Testis (tissue), 2 donors: ENCODE data around the gene ACAA2.

ENCODE experiments used
- POLR2A ChIP-seq: fragments of 450-650 bp; IDR thresholded peaks from one replicate; pipeline ENCODE4 v1.6.1; 2017; ENCODE audit warnings: antibody characterized with exemption, mild to moderate bottlenecking, moderate library complexity
- TF ChIP-seq, protein P1 (sequence below), 3 experiments: fragments of 450-650 bp in 2 of 3; fragments of 200-600 bp in 1 of 3; sonication (generic) in 1 of 3; IDR thresholded peaks; one replicate each; pipeline ENCODE4 v1.5.1; 2016 to 2019; ENCODE audit warnings: antibody characterized with exemption in 3 of 3, mild to moderate bottlenecking in 2 of 3, moderate library complexity in 1 of 3

DNA sequence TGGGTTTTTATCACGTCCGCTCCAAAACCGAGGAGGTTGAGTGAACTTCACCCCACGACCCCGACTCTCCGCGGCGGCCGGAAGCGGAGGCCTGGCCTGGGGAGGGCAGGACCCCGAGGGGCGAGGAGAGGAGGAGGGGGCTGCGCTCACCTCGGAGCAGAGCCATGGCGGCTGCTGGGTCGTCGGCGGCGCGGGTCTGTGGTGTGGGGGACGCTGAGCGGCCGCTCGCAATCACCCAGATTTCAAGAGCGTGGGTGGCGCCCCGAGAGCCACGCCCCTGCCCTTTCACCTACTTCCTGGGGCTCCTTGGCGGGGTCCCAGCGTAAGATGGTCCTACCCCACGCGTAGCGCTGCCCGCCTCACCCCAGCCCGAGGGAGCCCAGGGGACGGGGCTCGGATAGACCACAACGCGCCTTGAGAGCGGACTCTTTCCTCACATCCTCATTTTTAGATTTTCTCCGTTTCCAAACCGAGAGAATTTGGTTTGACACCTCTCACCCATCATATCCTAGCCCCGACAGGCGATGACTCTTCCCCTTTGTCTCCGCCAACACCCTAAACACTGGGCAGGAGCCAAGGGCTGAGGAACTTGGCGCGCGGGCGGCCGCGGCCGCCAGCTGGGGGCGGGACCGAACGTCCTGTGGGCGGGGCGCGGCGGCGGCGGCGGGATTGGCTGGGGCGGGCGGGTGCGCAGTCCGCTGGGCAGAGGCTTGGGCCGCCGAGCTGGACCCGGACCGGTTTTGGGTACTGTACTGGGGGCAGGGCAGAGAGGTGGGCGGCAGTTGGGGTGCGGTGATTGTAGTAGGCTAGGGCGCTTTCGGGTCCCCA, at the start of gene ACAA2:
- TF ChIP-seq, protein P1, sequence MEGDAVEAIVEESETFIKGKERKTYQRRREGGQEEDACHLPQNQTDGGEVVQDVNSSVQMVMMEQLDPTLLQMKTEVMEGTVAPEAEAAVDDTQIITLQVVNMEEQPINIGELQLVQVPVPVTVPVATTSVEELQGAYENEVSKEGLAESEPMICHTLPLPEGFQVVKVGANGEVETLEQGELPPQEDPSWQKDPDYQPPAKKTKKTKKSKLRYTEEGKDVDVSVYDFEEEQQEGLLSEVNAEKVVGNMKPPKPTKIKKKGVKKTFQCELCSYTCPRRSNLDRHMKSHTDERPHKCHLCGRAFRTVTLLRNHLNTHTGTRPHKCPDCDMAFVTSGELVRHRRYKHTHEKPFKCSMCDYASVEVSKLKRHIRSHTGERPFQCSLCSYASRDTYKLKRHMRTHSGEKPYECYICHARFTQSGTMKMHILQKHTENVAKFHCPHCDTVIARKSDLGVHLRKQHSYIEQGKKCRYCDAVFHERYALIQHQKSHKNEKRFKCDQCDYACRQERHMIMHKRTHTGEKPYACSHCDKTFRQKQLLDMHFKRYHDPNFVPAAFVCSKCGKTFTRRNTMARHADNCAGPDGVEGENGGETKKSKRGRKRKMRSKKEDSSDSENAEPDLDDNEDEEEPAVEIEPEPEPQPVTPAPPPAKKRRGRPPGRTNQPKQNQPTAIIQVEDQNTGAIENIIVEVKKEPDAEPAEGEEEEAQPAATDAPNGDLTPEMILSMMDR (IDR thresholded peaks at IDR 0.05), result no peak
- peak; percentile 25 for TF ChIP-seq POLR2A
